PFSK-1 (cell line): Measurements from ENCODE around the gene EPN1.

ENCODE experiments used
- POLR2AphosphoS5 ChIP-seq: IDR thresholded peaks from 2 replicates; pipeline ENCODE4 v1.6.1; 2012; ENCODE audit warnings: low read depth, mild to moderate bottlenecking, control low read depth, low read length, moderate library complexity
- TAF1 ChIP-seq: IDR thresholded peaks from 2 replicates; pipeline ENCODE4 v1.6.1; 2012; ENCODE audit warnings: low read length, control low read depth, borderline replicate concordance; ENCODE audit not compliant: insufficient read depth

- peak; percentile 51; the same call in 1 of the 2 replicates for TF ChIP-seq POLR2AphosphoS5
- TF ChIP-seq TAF1 = no peak
Observed at GRCh38 chr19:55642153-55643002, 32.6 kb upstream of the EPN1 start.
